Activated gamma-delta T cell treated with Interleukin-2 at 50 U/mL for 16 hours (primary cell): ENCODE measurements around the gene PRAME.
"Not testable (repeated sequence)": the region's sequence is repeated elsewhere in the genome, so short reads cannot be mapped to it uniquely, and the experiment has no call there.

Source experiments
- DNase-seq: peaks from one replicate; pipeline ENCODE4 v3.0.0-alpha.2; 2020

PRAME gene

DNA sequence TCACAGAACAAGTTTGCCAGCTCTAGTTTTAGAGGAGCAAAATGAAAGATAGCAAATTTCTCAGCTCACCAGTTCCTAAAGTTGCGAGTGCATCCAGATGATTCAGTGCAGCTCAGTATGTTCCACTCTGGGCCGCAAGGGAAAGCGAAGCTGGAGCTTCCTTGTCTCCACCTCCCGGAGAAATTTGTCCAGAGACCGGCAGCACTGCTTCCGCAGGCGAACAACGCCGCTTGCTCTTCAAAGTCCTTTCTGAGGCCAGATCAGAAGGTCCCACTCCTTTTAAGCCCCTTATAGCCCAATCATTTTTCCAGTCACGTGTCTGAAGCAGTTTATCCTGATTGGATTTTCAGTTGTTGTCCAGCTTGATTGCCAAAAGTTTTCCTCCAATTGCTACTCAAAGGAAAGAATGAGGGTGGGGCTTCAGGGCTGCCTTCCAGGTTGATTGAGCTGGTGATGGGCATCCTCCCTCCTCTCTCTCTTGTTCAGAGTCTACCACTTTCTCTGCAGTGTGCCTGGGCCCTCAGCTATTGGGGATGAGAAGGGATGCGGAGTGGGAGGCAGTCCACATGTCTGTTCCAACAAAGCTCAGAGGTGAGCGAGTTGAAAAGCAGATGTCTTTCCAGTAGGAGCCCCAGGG lies 38.9 kb downstream of the PRAME start, which contains the start of gene ZNF280A:
Gene ZNF280A (minus strand): TSS at position 251 of the 637 bp plus-strand sequence. CDS start 4,640 bp downstream, outside the sequence.
- no peak for DNase-seq

DNA sequence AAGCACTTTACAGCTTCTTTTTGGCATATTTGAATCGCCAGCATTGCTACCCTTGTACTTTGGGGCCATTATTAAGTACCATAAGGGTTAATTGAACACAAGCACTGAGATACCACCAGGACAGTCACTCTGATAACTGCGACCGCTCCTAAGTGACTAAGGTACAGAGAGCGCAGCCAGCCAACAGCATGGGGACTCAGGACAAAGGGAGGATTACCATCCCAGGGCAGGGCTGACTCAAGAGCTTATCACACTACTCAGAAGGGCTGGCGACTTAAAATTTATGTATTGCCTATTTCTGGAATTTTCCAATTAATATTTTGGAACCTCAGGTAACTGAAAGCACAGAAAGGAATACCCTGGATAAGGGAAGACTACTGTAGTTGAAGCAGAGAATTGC lies 39.5 kb downstream of the PRAME start:
- DNase-seq: no peak

DNA sequence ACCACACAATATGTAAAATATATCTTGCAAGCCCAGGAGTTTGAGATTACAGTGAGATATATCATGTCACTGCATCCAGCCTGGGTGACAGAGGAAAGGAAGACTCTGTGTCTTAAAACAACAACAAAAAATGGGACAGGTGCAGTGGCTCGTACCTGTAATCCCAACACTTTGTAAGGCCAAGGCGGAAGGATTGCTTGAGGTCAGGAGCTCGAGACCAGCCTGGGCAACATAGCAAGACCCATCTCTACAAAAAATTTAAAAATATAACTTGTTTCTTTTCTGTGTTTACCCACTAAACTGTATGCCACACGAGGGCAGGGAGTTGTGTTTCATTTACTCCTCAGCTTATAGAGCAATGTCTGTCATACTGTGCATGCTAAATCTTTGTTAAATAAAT lies 42.1 kb downstream of the PRAME start:
- DNase-seq: no peak

DNA sequence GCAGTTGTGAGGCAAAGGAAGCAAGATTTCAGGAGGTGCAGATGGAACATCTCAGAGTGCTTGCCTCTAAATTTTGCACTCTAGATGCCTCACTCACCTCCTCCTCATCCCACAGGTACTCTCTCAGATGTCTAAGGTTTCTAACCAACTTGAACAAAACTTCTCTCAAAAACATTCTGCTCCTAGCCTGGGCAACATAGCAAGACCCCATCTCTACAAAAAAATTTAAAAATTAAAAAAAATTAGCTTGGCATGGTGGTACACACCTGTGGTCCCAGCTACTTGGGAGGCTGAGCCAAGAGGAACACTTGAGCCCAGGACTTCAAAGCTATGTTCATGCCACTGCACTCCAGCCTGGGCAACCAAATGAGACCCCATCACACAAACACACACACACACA lies 43.2 kb downstream of the PRAME start:
- no peak for DNase-seq

DNA sequence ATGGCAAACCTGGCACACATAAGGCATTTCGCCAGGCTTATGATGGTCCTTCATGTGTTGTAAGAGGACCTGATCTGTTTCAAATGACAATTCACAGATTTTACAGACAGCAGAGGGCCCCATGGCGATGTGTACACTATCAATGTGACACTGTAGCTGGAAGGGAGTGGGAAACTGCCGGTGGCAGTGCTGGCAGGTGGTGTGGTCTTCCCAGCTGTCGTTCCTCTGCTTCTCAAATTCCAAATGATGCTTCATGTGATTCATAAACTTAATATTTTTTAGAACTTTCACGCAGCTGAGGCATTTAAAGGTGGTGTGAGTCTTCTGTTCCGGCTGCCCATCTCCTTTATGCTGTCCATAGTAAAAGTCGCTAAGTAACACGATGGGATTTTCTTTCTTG lies 44.6 kb downstream of the PRAME start:
- DNase-seq: not testable (repeated sequence)

DNA sequence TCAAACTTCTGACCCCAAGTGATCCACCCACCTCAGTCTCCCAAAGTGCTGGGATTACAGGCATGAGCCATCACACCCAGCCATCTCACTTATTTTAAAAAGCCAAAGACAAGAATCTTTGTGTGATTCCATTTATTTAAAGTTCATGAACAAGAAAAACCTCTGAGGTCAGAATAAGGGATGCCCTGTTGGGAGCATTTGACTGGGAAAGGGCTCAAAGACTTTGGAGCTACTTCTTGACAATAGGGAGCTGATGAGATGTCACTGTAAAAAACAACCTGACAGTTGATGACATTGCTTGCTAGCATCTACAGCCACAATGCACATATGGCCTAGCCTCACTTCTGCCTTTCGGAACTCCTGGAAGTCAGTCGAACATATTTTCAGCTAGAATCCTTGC lies 45.4 kb downstream of the PRAME start:
- no peak for DNase-seq

DNA sequence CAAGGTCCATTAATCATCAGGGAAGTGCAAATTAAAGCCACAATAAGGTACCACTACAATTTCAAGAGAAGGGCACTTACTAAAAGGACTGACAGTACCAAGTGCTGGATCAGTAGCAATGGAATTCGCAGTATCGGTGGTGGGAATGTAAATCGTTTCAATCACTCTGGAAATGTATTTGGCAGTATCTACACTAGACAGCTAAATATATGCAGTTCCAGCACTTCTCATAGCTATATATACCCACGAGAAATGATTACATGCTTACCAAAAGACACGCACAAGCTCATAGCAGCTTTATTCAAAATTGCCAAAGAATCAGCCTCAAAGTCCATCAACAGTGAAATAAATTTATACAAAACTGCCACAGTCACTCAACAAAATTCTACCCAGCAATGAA lies 46.1 kb downstream of the PRAME start:
- no peak for DNase-seq

DNA sequence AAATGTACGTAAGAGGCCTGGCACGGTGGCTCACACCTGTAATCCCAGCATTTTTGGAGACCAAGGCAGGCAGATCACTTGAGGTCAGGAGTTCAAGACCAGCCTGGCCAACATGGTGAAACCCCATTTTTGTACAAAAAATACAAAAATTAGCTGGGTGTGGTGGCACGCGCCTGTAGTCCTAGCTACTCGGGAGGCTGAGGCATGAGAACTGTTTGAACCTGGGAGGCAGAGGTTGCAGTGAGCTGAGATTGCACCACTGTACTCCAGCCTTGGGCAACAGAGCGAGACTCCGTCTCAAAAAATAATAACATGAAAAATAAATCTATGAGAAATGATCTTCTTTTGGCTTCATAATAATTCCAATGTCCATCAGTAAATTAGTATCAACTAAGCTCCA lies 48.2 kb downstream of the PRAME start:
- not testable (repeated sequence) for DNase-seq

DNA sequence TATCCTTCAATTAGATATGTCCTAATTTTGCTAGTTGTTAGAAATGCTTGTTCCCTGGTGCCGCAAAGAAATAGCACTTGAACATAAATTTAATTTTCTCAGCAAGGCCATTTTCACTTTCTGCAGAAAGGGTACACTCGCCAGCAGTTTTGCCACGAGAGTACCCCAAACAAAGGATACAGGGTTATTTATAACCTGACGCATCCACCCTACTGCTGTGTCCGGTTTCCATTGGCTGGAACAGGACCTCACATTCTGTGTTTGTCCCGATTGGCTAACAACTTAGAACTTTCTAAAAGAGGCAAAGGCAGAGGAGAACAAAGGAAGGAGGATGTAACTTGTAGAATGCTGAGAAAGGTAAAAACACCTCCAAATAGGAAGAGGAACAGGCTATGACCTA lies 49.2 kb downstream of the PRAME start:
- not testable (repeated sequence) for DNase-seq

DNA sequence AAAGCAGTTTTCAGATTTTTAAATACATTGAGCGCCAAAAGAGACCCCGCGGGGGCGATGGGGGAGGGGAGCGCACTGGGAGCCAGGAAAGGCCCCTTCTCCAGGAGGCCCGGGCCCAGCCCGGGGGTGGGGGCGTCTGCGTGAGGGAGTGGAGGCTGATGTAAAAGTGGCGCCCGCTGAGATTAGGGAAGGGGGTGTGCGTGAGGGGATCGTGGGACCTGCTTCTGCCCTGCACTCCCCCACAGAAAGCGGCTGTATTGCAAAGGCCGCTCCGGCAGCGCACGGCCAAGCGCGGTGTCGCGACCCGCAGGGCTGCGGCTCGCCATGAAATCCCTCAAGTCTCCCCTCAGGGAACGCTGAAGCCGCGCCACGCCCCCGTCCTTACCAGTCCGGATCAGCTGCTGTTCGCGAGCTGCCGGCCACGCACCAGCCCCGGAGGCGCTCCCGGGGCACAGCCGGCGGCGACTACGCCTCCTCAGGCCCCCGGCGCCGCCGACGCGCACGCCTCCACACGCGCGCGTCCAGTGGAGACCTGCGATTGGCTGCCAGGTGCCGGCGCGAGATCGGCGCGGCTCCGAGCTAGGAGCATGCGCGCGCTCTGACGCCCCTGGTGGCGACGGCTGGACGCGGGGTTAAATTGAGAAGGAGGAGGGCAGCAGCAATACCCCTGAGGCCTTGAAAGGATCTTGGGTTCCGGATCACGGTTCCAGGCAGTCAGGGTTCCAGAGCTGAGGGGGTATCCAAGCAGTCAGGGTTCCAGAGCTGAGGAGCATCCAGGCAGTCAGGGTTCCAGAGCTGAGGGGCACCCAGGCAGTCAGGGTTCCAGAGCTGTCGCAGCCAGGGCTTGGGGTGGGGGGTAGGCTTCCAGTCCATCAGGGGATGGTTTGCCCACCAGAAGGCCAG lies 50.5 kb downstream of the PRAME start, which contains the start of gene ZNF280B:
Gene ZNF280B (minus strand): TSS at position 469 of the 903 bp plus-strand sequence. CDS start 19,344 bp downstream, outside the sequence.
- peak; percentile 77 for DNase-seq

DNA sequence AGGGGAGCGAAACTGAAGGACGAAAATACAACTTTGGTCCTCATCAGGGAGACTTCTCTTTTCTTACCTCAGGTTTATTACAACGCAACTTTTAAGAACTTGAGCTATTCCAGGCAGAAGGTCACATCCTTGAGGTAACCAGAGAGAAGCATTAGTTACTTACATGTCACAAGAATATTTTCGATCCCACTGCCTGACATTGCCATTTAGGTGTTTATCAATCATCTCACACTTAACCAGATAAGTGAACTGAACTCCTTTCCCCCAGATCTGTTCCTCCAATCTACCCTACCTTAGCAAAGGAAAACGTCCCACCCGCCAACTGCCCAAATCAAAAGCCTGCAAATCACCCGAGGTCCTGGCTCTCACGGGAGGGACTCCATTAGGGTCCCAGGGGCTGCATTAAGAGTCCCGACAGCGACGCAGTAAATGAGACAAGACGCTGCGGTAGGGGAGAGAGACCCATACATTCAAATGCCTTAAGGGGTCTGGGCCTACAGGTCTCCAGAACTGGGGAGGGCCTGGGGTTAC lies 51.3 kb downstream of the PRAME start:
- DNase-seq: no peak

DNA sequence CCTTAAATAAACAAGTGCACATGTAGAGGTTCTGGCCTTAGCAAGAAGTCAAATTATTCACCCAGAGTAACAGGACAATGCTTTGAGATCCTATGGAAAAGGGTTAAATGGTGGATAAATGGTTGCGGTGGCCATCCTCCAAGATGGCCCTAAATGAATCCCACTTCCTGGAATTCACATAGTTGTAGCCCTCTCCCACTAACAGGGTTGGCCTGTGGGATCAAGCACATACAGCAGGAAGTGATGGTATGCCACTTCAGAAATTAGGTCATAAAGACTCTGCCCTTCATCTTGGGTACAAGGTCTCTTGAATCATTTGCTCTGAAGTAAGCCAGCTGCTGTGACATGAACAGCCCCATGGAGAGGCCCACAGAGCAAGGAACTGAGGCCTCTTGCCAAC lies 52.3 kb downstream of the PRAME start:
- no peak for DNase-seq

DNA sequence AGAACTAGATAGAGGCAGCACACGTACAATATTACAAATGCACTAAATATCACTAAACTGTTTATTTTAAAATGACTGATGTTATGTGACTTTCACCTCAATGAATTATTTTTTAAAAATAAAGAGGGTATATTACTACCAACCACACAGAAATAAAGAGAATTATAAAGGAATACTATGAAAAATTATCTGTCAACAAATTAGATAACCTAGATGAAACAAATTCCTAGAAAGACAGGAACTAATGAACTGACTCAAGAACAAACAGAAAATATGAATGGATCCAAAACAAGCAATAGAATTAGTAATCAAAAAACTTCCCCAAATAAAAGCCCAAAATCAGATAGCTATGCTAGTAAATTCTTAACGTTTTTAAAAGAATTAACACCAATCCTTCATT lies 60.8 kb downstream of the PRAME start:
- no peak for DNase-seq
